Thyroid gland (tissue), 4 donors: ENCODE data around the gene HEMK1. TPM values are rescaled to one million over a fixed set of nuclear protein-coding genes. Genes with fewer than 3 reads are reported as not detected.
A peak's percentile ranks its signal among the peaks of the same experiment; 100 is the strongest.

ENCODE experiments used
- DNase-seq, 2 donors: peaks; one replicate each; pipeline ENCODE4 v3.0.0-alpha.2; 2019
- H3K27ac ChIP-seq, 3 donors: fragments of 200-600 bp; sonication (generic); 1 replicate in 2 of 3; 2 replicates in 1 of 3; pipeline ENCODE4 v1.5.1; 2016 to 2019; ENCODE audit warnings: mild to moderate bottlenecking in 1 of 3, moderate library complexity in 1 of 3
- H3K27me3 ChIP-seq: fragments of 200-600 bp; sonication (generic); one replicate; pipeline ENCODE4 v1.5.1; 2019
- H3K36me3 ChIP-seq, 2 donors: fragments of 200-600 bp; sonication (generic); one replicate each; pipeline ENCODE4 v1.5.1; 2016 to 2019
- H3K4me1 ChIP-seq, 2 donors: fragments of 200-600 bp; sonication (generic); one replicate each; pipeline ENCODE4 v1.5.1; 2017 to 2019
- H3K4me3 ChIP-seq, 3 donors: fragments of 200-600 bp; sonication (generic); replicated peaks in 1 of 3; 1 replicate in 2 of 3; 2 replicates in 1 of 3; pipeline ENCODE4 v1.5.1; 2016; ENCODE audit warnings: mild to moderate bottlenecking in 1 of 3
- H3K9me3 ChIP-seq: fragments of 200-600 bp; sonication (generic); one replicate; pipeline ENCODE4 v1.5.1; 2017
- CTCF ChIP-seq, 6 experiments: fragments of 200-600 bp in 3 of 6; fragments of 450-650 bp in 3 of 6; sonication (generic) in 3 of 6; IDR thresholded peaks; one replicate each; pipeline ENCODE4 v1.5.1; 2016 to 2019; ENCODE audit warnings: antibody characterized with exemption in 6 of 6, mild to moderate bottlenecking in 2 of 6, inconsistent platforms in 1 of 6, moderate library complexity in 1 of 6
- POLR2A ChIP-seq, 2 donors: fragments of 450-650 bp; IDR thresholded peaks; one replicate each; pipeline ENCODE4 v1.6.1; 2017; ENCODE audit warnings: antibody characterized with exemption in 2 of 2, mild to moderate bottlenecking in 2 of 2, moderate library complexity in 1 of 2
- WGBS, 2 donors: methylation state at CpG; one replicate each; pipeline ENCODE4 v1.1.5; 2017; 5-methylcytosine and 5-hydroxymethylcytosine counted together
- intact Hi-C: fragments of 100-400 bp; cut with DNase I; formaldehyde crosslinking; loops from one replicate; pipeline ENCODE4 v1.15.1; 2023
- total RNA-seq, 4 donors: library from RNA; depleted of rRNA; stranded (reverse); fragments of >200 nt; gene quantifications; one replicate each; pipeline ENCODE4 v1.2.3, GENCODE V29; 2016

HEMK1 gene
- total RNA-seq, 4 donors from 2014 or later = 13.9 to 20.8 (median 17.6) TPM

- H3K27me3 ChIP-seq = no peaks in the 10 kb centered on the region
- WGBS, 2 donors = 80 to 97% methylated on average over 4 of the region's 4 CpGs
- H3K36me3 ChIP-seq = no peaks in the 10 kb centered on the region
- no peak for DNase-seq
- peak overlapping the region; percentile 19 to 46 (median 22) for H3K27ac ChIP-seq
- no peaks in the 10 kb centered on the region for H3K9me3 ChIP-seq
- H3K4me1 ChIP-seq = peaks cover 45 to 79% of the 10 kb centered on the region in 2 donors
- intact Hi-C loops = no loop called here
- TF ChIP-seq CTCF (IDR thresholded peaks at IDR 0.05) = no peak
- TF ChIP-seq POLR2A (IDR thresholded peaks at IDR 0.05) = no peak
- H3K4me3 ChIP-seq = no peak overlapping the region
Measured at GRCh38 chr3:50588759-50589433, 19.6 kb downstream of the HEMK1 start.

GRCh38 chr3:50591196-50591741 is 21.9 kb downstream of the HEMK1 start:
- peak overlapping the region; percentile 37 to 68 (median 59) for H3K27ac ChIP-seq
- TF ChIP-seq POLR2A (IDR thresholded peaks at IDR 0.05) (no peak), CTCF (IDR thresholded peaks at IDR 0.05) (no peak)
- WGBS, 2 donors = 56 to 85% methylated on average over 4 to 6 of the region's 9 CpGs
- H3K4me1 ChIP-seq = peaks cover 22 to 63% of the 10 kb centered on the region in 2 donors
- intact Hi-C loops = no loop called here
- H3K9me3 ChIP-seq = no peaks in the 10 kb centered on the region
- DNase-seq = no peak
- H3K4me3 ChIP-seq = no peak overlapping the region
- no peaks in the 10 kb centered on the region for H3K36me3 ChIP-seq
- no peaks in the 10 kb centered on the region for H3K27me3 ChIP-seq

GRCh38 chr3:50592568-50592967 is 23.2 kb downstream of the HEMK1 start:
- intact Hi-C loops = no loop called here
- H3K4me3 ChIP-seq = no peak overlapping the region
- H3K36me3 ChIP-seq = no peaks in the 10 kb centered on the region
- no peaks in the 10 kb centered on the region for H3K27me3 ChIP-seq
- no peak for DNase-seq
- peaks cover 21 to 52% of the 10 kb centered on the region in 2 donors for H3K4me1 ChIP-seq
- H3K27ac ChIP-seq = peak overlapping the region; percentile 33 to 47 (median 43)
- no peak for TF ChIP-seq POLR2A (IDR thresholded peaks at IDR 0.05)
- no peak for TF ChIP-seq CTCF (IDR thresholded peaks at IDR 0.05)
- whole genome bisulfite sequencing, 2 donors = 49 to 62% methylated on average over 5 of the region's 5 CpGs
- no peaks in the 10 kb centered on the region for H3K9me3 ChIP-seq

GRCh38 chr3:50594253-50594785 is 25.0 kb downstream of the HEMK1 start:
- intact Hi-C loops = no loop called here
- Histone ChIP-seq H3K4me1 (peaks cover 24 to 53% of the 10 kb centered on the region in 2 donors), H3K4me3 (no peak overlapping the region), H3K9me3 (no peaks in the 10 kb centered on the region), H3K27me3 (no peaks in the 10 kb centered on the region), H3K36me3 (no peaks in the 10 kb centered on the region), H3K27ac (peak overlapping the region; percentile 20 to 50 (median 44))
- TF ChIP-seq CTCF (IDR thresholded peaks at IDR 0.05) (no peak), POLR2A (IDR thresholded peaks at IDR 0.05) (peak in 1 of 2 donors; percentile 13)
- DNase-seq = peak in 1 of 2 donors; percentile 32
- 33 to 49% methylated on average over 2 of the region's 2 CpGs for WGBS, 2 donors
